Fibroblast of mammary gland (primary cell): Measurements from ENCODE around the gene MRPS9.

Experiments used
- DNase-seq: peaks from one replicate; pipeline ENCODE4 v3.0.0-alpha.2; 2010; ENCODE audit warnings: low read depth
- H3K4me3 ChIP-seq: 2 replicates; pipeline ENCODE4 v1.5.1; 2011; ENCODE audit warnings: low read depth, mild to moderate bottlenecking, low read length, moderate library complexity; ENCODE audit not compliant: control insufficient read depth
- CTCF ChIP-seq: conservative IDR thresholded peaks from 2 replicates; pipeline ENCODE4 v1.5.1; 2011; ENCODE audit warnings: low read depth, low read length, inconsistent platforms; ENCODE audit not compliant: control insufficient read depth, insufficient read depth

Gene MRPS9

DNA sequence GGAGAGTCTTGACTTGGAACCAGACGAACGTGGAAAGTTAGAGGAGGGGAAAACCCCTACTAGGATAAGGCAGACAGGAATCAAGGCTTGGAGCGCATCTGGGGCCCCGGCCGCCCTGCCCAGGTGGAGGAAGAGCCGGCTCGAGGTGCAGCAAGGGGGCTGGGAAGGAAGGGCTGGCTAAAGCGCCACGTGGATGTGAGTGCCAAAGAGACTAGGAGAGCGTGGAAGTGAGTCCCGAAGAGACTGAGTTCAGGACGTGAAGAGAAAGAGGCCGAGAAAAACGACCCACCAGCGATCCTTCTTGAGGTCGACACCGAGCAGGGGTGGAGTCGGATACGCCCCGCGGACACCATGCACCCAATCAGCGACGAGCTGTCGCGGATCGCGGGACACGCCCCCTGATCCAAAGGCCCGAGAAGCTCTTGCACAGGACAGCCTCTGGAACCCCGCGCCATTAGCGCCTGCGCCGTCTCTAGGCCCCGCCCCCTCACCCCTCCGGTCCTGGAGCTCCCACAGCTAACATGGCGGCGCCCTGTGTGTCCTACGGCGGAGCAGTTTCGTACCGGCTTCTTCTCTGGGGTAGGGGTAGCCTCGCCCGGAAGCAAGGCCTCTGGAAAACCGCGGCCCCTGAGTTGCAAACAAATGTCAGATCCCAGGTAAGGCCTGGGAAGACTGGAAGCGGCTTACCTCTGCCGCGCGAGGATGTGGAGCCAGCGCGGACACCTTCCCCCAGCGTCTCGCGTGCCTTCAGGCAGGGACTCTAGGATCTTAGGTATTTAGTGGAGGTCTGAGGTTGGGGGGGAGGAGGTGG is at the start of gene MRPS9:
Gene MRPS9, plus strand, starts transcription at position 498 of the 811 bp plus-strand sequence. Its CDS starts 24 bp downstream, at position 522.
- peak; percentile 94 for DNase-seq
- peak within 1 kb of the TSS; percentile 96 for H3K4me3 ChIP-seq
- TF ChIP-seq CTCF = no peak

GRCh38 chr2:105005181-105005951 is 32.5 kb upstream of the MRPS9 start:
- TF ChIP-seq CTCF = no peak
- no peak for DNase-seq
- no peak overlapping the region for H3K4me3 ChIP-seq

- H3K4me3 ChIP-seq = no peak overlapping the region
- no peak for DNase-seq
- TF ChIP-seq CTCF = no peak
Observed at GRCh38 chr2:105007367-105007766, 30.5 kb upstream of the MRPS9 start.

DNA sequence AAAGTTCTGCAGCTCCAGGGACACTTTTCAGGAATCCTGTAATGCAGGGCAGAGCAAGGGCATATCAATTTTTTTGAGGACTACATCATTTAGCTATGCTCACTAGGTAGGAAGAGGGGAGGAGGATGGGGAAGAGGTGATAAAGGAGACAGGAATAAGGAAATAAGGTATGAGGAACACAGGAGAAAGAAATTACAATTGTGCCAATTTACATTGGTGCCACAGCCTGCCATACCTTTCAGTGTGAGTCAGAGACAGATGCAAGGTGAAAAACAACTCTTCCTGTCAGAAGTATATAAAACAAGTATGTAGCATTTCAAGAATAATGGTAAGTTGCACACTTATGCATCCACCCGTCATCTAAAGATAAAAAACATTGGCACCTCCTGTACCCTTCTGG is 5.4 kb upstream of the MRPS9 start:
- no peak for DNase-seq
- TF ChIP-seq CTCF = no peak
- H3K4me3 ChIP-seq = no peak overlapping the region

GRCh38 chr2:105034170-105034569 is 3.7 kb upstream of the MRPS9 start:
- no peak for TF ChIP-seq CTCF
- DNase-seq = peak; percentile 1
- no peak overlapping the region for H3K4me3 ChIP-seq

DNA sequence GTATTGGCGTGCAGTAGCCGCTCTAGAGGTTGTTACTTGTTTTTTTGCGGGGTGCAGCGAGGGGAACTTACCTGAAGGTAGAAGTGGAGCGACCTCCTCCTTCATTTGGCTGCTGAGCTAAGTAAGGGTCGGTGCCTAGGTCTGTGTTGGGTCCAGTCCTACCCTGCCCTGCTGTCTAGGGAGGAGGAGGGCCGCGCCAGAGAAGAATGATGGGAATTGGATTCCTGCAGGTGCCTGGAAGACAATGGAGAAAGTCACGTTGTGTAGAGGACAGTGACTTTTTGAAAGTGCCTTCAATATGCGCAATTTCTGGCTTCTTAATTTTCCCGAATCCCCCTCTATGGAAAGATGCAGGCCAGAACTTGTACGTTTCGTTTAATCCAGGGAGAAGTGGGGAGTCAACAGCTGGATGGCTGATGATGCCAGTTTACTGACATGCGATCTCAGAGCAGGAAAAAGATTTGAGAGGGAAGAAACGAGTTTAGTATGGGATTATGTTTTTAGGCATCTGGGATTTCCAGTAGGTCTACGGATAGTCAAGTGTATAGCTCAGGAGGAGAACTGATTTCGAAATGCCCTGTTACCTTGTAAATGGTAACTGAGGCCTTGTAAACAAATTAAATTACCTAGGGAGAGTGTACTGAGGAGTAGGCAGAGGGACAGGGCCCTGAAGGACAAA is 653 bp downstream of the MRPS9 start:
- H3K4me3 ChIP-seq = peak overlapping the region; percentile 96
- peak; percentile 9 for DNase-seq
- TF ChIP-seq CTCF = no peak
